NCI-H82 treated with DMSO at 0.1 percent for 48 hours (cell line): Measurements from ENCODE around the gene UNC13A.

Experiments used
- DNase-seq: peaks from one replicate; lab custom pipeline; 2025; ENCODE audit not compliant: unreplicated experiment; lab: John Stamatoyannopoulos, UW

The UNC13A gene

DNA sequence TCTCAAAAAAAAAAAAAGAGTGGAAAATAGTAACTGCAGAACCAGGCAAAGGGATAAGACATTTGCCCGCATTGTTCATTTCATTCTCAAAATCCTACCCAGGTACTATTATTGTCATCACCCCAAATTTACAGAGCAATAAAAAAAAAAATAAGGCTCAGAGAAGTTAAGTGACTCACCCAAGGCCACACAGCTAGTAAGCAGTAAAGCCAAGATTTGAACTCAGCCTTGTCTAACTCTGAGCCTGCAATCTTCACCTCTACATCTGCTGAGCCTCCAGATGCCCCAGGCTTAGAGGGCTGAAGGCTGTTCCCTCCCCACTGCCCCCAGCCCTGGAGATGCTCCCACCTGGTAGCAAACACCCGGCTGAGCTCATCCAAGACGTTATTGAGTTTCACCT, 61.0 kb downstream of the UNC13A start:
- no peak for DNase-seq

DNA sequence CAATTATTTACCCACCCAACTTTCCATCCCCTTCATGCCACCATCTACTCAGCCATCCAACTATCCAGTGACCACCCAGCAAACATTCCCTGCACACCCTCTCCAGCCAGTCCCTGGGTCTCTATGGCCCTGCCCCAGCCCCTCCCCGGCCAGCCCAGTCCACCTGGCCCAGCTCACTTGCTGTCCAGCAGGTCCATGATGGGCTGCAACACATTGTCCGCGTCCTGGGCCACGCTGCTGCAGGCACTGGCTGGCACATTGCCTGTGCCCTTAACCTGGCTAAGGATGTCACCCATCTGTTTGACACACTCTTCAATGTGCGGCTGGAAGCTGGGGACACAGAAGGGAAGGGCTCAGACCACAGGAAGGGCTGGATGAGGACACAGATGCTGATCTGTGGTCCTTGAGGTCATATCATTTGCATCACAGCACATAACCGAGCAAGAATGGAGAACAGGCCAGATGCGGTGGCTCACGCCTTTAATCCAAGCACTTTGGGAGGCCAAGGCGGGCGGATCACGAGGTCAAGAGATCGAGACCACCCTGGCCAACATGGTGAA, 61.6 kb downstream of the UNC13A start:
- no peak for DNase-seq

DNA sequence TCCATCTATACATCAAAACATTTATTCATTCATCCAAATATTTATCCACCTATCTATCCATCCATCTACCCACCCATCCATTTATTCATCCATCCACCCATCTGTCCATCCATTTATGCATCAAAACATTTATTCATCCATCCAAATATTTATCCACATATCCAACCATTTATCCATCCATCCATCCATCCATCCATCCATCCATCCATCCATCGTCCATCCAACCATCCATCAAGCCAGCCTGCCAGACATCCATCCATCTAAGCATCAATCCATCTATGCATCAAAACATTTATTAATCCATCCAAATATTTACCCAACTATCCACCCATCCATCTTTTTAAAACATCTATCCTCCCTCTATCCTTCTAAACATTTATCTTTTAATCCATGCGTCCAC, 62.2 kb downstream of the UNC13A start:
- DNase-seq: no peak

DNA sequence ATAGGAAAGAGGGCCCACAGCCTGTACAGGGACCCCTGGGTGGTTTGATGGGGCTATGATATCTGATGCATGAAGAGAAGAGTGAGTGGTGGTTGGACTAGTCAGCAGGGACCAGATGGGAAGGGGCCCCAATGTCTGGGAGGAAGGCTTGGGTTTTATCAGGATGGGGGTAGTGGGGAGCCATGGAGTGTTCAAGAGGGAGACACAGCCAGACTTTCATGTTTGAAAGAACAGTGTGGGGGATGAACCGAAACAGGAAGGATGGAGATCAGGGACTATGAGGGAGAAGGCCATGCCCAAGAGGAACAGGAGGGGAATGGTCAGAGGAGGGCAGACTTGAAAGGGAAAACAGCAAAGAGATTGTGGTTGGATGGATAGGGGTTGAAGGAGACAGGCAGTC, 63.1 kb downstream of the UNC13A start:
- DNase-seq: no peak

DNA sequence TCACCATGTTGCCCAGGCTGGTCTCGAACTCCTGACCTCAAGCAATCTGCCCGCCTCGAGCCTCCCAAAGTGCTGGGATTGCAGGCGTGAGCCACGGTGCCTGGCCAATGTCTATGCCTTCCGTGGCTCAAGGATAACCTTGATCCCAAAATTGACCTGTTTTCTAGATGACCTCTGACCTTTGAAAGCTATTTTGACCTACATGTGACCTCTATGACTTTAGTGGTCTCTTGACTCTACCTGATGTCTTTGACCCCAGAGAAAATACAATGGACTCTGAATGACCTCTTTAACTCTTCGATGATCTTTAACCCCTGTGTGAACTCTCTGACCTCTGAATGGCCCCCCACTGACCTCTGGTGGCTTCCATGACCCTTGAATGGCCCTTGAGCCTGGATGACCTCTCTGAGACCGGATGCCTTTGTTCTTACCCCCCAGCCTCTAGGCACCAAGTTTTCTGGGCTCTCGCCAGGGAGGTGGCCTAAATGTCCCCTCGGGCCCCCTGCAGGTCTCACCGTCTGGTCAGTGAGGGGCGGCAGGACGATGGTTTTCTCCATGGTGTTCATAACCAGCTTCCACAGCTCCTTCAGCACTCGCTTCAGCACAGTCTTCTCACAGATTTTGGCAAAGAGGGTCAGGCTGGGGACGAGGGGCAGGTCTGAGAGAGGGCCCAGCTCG, 63.7 kb downstream of the UNC13A start:
- no peak for DNase-seq

DNA sequence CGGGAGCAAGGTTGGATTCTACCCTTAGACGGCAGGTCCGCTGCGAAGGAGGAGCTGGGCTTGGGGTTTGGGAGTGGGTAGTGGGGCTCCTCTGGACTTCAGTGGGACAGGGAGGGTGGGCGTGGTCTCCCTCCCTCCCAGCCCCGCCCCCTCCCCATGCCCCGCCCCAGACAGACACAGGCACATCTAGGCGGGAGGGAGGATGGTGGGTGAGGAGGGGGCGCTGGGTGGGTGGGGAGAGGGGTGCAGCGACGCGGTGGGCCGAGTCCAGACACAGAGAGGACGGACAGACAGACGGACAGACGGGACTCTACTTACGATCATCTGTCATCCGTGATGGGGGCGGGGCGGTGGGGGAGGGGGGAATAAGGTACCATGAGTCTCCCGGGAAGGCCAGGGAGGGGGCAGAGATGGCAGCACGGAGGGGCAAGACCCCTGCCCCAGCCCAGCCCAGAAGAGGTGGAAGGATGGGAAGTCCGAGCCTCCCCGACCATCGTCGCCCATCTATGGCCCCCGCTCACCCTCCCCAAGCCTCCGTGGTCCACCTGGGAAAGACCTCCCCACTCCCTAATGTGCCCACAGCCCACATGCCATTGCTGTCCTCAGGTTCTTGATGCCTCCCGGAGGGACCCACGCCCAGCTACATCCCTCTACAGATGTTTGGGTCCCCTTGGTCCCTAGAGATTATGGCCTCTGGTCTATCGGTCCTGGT, 64.8 kb downstream of the UNC13A start:
- no peak for DNase-seq

DNA sequence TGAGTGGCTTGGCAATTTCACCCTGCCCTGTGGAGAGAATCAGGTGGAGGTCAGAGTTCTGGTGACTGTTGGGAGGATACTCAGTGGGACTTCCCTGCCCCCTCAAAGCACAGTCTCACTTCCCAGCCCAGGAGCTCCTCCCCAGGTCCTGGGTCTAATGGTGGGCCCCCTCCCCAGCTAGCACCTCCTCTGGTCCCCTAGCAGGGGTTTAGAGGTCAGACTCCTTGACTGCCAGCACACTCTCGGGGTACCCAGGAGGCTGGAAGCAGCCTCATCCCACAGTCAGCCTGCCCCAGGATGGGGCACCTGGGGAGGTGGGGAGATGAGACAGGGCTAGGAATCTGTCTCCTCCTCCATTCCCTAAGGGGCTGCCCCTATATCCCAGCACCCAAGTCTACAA, 67.5 kb downstream of the UNC13A start:
- DNase-seq: no peak

DNA sequence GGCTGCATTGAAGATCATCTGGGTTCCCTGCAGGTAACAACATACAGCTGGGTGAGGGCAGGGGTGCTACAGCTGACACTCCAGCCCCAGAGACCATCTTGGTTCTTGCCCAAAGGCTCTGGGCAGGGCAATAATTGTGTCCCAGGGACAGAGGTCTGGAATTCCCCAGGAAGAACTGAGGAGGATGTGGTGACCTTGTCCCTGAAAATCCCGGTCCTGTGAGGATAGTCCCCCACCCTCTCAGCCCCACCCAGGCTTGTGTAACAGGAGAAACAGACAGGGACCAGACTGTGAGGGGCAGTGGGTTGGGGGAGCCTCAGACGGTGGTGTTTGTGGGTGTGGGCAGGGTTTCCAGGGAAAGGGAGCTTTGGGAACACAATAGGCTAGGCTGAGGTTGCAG, 69.2 kb downstream of the UNC13A start:
- no peak for DNase-seq

DNA sequence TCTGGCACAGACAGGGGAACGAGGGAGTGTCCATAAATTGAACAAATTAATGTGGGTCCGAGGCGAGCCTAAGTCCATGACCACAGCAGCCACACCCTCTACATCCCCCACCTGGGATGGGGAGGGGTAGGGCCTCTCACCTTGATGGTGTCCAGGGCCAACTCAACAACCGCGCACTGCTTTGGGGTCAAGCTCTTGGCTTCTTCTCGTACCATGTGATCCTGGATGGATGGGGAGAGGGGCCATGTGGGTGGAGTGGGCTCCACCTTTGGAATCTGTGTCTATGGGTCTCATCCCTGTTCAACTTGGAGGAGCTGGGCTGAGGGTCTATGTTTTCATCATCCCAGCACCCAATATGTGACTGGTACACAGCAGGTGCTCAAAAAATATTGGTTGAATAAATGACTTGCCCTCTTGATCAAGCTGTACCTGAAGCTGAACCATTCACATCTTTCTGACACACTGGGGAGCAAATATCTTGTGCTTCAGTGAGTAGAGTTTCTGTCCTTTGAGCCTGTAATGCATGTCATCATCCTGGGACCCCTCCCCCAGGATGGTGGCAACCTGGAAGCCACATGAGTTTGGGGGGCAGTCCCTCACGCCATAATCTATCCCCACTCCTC, 69.8 kb downstream of the UNC13A start:
- no peak for DNase-seq

DNA sequence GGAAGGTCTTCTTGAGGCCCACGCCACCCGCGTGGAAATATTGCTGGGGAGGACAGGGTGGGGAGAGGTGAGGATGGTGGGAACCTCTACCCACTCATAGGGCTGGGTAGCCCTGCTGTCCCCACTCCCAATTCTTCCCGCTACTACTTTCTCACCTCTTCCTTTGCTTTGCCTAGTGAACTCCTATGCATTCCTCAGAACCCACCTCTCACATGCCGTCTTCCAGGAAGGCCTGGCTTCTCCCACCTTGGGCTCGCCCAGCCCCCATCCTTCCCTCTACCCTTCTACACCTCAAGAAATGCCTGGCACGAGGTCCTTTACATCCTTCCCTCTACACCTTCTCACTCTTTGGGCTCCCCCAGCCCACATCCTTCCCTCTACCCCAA, 70.4 kb downstream of the UNC13A start:
- DNase-seq: no peak

DNA sequence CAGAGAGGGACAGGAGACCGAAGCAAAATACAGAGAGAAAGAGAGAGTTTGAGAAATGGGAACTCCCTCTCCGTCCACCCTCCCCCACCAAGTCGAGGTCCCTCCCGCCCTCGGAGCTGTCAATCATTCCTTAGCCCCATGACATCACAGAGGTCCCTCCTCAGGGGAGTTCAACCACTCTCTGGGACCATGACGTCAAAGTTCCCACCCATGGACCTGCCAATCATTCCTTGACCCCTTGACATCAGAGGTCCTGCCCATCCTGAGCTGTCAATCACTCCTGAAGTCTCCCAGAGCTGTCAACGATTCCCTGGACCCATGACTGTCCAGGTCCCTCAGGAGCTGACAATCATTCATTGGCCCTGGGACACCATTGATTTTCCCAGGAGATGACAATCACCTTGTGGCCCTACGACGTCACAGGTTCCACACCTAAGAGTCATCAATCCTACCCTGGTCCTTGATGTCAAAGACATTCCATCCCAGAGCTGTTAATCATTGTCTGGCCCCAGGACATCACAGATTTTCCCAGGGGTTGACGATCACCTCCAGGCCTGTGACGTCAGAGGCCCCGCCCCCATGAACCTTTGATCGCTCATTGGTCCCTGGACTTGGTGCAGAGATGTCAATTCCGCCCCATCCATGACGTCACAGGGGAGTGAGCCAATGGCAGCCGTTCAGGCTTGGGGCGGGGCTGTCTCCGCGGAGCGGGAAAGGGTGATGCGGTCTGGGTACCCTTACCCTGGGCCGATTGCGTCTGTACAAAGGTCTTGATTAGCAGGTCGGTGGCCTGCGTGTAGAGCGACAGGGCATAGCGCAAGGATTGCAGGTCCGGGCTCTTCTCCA, 71.0 kb downstream of the UNC13A start:
- DNase-seq: no peak

DNA sequence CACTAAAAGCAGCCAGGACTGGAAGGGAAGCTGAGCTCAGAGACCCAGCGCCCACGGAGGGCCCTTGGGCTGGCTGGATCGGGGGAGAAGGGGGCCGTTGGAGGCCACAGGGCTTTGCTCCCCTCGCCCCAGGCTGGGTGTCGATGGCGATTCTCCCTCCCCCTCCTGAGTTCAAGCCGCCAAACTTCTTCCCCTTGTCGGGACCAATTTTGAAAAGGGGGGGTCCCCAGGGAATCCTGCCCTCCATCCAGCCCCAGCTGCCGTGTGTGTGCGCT, 71.5 kb downstream of the UNC13A start:
- DNase-seq: no peak

DNA sequence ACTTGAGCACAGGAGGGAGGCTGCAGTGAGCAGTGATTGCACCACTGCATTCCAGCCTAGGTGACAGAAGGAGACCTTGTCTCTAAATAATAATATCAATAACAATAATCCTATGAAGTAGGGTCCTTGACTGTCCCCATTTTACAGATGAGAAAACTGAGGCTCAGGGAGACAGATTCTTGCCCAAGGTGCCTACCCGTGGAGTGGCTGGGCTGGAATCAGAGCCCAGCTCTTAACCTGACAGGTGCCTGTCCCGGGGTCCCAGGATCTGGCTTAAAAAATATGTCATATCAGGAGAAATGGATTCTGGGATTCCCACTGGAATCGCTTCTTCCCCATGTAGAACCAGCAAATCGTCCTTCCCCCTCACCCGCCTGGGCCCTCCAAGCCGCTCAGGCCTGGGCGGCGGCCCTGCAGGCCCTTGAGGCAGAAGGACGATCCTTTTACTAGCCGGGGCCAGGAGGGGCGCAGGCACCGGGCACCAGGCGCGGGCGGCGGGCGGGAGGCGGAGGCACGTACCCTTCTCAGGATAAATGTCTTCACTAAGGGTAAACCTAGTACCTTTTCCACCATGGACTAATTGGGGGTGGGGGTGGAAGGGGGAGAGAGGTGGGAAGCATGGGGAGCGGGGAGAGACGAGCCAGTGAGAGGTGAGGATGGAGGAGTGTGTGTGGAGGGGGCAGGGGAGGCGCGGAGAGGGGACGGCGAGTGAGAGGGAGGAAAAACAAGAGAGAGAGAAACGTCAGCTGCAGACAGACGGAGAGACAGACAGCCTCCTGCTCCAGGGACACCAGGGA, 72.1 kb downstream of the UNC13A start:
- DNase-seq: no peak

DNA sequence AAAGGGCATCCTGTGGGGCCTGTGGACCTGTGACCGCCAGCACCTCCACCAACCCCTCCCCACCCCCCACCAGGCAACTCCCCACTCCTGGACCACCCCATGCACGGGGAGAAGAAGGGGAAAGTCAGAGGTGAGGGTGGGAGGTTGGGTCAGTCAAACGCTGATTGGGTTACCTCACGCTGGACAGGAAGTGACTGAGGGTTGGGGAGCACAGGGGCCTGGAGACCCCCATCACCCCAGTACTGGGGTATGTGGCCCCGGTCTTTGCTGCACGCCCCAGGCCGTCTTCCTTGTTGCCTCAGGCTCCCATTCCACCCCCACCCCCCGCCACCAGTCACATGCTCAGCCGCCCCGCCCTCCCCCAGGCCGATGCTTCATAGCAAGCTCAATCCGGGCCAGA, 73.7 kb downstream of the UNC13A start:
- DNase-seq: no peak

DNA sequence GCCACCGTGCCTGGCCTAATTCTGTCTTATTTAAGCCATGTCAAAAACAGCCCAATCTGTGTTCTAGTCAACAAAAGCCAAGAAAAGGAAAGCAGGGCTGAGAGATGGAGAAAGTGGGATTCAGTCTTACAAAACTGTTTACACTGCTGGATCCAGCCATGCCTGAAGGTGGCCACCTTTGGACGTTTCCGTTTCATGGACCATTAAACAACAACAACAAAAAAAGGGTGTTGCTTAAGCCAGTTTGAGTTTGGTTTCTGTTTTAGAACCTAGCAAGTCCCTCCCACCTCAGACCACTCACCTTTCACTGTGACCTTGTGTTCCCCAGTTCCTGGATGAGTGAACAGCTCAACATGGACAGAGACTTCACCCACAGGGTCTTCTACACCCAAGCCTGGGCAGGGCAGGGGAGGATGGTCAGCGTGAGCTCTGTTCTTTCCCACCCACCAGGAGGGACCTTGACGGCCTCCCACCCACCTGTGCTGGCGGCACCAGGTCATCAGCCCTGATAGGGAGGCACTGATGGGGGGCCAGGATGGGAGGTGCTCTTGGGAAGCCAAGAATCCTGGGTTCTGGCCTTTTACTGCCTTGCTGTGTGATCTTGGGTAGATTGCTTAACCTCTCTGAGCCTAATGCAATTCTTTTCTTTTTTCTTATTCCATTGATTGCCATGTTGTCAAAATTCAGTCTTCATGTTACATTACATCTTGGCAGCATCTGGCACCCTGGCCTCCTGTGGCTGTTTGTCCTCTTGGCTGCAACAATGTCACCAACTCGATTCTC, 76.5 kb downstream of the UNC13A start:
- DNase-seq: no peak

DNA sequence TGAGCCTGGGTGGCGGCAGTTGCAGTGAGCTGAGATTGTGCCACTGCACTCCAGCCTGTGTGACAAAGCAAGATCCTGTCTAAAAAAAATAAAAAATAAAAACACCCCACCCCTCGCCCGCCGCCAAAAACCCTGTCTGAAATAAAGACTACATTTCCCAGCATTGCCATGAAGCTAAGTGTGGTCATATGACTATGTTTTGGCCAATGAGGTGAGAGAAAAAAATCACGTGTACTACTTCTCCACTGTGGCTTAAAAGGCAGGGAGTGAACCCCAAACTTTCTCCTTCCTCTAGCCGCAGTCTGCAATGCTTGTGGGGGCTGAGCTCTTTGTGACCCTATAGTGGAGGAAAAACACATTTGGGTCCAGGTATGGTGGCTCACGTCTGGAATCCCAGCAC, 77.8 kb downstream of the UNC13A start:
- no peak for DNase-seq

DNA sequence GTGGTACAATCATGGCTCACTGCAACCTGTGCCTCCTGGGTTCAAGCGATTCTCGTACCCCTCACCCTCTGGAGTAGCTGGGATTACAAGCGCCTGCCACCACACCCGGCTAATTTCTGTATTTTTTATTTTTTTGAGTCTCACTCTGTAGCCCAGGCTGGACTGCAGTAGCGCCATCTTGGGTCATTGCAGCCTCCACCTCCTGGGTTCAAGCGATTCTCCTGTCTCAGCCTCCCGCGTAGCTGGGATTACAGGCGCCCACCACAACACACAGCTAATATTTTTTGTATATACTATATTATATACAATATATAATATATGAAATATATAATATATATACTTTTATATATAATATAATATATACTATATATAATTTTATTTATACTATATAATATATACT, 80.2 kb downstream of the UNC13A start:
- no peak for DNase-seq

DNA sequence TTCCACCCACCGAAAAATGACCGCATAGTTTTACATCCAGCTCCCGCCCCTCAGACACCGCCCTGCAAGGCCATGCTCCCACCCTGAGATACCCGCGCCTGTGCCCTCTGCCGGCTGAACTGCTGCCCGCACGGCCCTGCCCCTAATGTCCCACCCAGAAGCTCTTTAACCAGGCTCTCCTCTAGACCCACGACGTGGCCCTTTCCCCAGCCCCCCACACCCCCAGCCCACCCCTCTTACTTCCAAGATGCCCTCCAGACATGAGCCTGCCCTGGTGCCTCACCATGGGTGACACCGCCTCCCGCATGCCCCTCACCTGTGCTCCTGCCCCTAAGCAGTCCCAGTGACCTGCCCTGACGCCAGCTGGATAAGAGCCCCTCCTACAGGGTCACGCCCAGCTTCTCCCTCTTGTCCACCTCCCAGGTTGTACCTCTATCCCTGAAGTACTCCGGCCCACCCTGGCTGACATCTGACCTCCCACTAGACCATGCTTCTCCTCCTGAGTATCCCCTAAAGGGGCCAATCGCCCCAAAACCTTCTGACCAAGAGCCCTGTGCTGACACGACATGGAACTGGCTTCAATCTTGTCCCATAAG, 81.5 kb downstream of the UNC13A start:
- no peak for DNase-seq

DNA sequence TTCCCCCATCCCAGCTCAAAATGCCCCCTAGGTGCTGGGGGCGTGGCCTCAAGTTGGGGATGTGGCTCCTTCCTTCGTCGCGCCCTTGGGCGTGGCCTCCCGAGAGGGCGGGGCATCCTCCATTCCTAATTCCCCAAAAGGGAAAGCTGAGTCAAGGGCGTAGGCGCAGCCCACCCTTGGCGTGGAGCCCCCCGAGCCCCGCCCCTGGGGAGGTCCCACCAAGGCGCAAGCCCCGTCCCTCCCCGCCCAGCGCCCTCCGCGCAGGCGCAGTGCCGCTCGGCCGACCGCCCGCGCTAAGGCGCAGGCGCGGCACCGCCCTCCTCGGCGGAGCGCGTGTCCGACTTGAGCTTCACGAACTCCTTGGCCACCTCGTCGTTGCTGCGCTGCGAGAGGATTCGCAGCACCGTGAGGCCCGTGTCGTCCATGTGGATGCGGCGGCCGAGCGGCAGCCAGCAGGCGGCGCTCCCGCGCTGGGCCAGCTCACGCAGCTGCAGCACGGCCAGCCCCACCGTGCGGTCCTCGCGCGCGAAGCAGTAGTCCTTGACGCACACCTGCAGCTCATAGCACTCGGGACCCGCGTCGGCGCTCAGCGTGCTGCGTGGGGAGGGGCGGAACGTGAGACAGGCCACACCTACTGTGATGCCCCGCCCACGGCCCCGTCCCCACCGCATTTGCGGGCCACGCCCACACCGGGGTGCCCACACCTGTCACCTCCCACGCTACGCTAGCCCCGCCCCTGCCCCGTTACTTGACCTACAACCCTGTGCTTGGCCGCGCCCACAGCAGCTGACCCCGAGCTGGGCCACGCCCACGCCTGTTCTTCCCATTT, 82.2 kb downstream of the UNC13A start:
- no peak for DNase-seq
